ENCODE measurements around the gene SELENOW. TPM values are rescaled to one million over a fixed set of nuclear protein-coding genes. Genes with fewer than 3 reads are reported as not detected.
"Not testable (repeated sequence)": the region's sequence is repeated elsewhere in the genome, so short reads cannot be mapped to it uniquely, and the experiment has no call there.

Gene SELENOW
- 220 TPM for polyA plus RNA-seq (2013, experiment 1 of 2; ENCODE audit: insufficient read length)
- polyA plus RNA-seq (2013, experiment 2 of 2; ENCODE audit: insufficient read length) = 234 TPM

DNA sequence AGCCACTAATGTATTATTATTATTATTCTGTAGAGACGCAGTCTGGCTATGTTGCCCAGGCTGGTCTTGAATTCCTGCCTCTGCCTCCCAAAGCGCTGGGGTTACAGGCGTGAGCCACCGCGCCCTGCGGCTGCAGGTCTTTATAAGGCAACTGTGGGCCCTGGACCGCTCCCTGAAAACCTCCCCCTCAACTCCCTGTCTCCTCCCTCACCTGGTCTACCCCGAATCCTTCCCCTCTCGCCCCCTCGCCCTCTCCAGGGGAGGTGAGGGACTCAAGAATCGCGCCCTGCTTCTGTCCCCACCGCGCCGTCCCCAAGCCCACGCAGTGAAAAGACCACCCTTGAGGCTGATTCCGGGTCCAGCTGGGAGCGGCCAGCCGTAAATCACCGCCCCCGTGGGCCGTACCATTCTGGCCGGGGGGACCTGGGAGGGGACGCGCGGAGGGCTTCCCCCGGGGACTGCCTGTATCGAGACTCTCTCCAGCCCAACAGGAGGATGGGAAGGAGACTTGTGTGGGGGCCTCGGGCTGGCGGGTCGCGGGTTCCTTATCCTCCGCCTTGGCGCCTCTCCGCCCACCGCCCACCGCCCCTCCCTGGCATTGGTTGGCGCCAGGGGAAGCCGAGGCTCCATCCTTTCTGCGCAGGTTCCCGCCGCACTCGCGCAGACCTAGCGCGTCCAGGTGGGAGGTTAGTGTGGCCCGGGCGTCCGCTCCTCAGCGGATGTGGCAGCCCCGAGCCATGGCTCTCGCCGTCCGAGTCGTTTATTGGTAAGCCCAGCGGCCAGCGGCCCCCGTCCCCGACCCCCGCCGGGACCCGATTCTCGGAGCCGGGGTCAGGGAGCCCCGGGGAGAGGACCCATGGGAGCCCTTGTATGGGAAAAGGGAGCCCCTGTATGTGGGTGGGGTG is at the start of gene SELENOW:
Gene SELENOW (plus strand): TSS at position 655 of the 905 bp plus-strand sequence. CDS start 83 bp downstream, at position 738.
- peak; percentile 82 for DNase-seq

DNA sequence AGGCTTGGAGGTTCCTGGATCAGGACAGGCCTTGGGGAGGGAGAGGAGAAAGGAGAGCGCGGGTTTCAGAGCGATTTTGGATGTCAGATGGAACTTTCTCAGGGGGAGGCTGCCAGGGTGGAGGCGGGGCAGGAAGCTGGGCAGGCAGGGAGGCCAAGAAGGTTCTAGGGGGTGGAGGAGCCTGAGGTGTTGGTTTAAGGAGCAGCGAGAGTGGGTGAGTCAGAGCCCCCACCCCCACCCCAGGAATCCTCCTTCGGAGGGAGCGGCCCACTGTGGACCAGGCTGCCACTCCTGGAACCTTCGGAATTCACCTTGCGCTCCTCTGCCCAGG is 49.1 kb upstream of the SELENOW start:
- DNase-seq = peak; percentile 92

DNA sequence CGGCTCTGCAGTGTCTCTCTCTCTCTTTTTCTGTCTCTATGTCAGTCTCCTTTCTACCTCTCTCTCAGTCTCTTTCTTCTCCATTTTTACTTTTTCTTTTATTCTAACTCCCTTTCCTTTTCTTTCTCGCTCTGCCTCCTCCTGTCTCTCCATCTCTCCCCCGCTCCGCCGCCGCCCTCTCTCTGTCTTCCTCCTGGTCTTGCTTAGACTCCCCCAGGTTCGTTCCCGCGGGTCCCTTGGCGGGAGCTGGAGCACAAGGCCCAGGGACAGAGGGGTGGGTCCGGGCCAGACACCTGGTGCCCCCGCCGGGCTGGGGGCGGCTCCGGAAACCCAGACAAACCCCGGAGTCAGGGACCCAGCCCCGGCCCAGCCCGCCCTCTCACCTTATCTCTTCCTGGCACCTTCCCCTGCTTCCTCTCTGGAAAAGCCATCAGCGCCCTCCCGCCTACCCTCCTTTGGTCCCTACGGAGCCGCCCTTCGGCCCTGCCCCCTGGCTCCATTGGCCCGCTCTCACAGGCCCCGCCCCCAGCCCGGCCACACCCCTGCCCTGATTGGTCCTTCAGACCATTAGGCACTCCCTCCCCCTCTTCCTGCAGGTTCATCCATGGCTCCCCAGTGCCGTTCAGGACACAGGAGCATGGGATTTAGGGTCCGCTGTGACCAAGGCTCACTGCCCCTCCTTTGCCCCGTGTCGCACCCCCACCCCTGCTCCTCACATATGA is 48.5 kb upstream of the SELENOW start:
- DNase-seq = no peak

DNA sequence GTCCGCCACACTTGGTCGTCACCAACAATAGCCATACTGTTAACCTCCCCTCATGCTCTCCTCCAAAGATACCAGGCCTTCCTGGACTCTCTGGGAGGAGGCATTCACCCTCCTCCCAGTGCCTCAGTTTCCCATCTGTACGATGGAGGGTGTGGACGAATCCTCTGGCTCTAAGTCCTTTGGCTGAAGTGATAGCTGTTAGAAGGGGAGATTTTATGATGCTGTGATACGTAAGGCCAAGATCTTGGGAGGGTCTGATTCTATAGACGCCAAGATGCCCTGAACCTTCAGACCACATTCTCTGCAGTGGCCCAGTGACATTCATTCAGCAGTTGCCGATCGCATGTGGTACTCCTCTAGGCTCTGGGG is 48.0 kb upstream of the SELENOW start:
- no peak for DNase-seq

DNA sequence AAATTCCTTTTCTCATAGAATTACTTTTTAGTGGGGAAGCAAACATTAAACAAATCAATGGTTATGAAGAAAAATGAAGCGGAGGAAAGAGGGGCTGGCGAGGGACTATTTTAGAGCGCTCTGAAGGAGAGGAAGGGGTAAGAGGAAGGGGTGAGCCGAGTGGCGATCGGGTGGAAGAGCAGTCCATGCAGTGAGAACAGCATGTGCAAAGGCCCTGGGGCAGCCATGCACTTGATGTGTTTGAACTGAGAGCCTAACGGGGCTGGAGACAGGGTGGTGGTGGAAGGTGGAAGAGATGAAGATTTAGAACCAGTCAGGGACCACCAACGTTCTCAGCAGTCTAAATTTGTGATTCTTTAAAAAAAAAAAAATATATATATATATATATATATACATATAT is 47.6 kb upstream of the SELENOW start:
- DNase-seq = no peak

DNA sequence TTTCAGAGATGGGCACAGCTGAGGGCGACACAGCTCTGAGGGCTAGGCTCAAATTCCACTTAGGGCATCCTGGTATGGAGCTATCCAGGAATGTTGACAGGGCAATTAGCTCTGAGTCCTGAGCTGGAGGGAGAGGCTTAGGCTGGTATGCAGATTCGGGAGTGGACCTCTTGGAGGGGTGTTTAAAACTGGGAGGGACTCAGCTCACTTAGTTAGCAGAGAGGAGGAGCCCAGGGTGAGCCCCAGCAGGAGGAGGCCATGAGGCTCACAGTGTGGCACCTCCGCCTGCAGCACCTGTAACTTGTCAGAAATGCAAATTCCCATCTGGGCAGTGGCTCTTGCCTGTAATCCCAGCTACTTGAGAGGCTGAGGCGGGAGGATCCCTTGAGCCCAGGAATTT is 43.4 kb upstream of the SELENOW start:
- no peak for DNase-seq

DNA sequence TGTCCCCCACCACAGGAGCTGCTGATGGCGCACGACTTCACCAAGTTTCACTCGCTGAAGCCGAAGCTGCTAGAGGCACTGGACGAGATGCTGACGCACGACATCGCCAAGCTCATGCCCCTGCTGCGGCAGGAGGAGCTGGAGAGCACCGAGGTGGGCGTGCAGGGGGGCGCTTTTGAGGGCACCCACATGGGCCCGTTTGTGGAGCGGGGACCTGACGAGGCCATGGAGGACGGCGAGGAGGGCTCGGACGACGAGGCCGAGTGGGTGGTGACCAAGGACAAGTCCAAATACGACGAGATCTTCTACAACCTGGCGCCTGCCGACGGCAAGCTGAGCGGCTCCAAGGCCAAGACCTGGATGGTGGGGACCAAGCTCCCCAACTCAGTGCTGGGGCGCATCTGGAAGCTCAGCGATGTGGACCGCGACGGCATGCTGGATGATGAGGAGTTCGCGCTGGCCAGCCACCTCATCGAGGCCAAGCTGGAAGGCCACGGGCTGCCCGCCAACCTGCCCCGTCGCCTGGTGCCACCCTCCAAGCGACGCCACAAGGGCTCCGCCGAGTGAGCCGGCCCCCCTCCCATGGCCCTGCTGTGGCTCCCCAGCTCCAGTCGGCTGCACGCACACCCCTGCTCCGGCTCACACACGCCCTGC is 37.5 kb upstream of the SELENOW start:
- DNase-seq = no peak

DNA sequence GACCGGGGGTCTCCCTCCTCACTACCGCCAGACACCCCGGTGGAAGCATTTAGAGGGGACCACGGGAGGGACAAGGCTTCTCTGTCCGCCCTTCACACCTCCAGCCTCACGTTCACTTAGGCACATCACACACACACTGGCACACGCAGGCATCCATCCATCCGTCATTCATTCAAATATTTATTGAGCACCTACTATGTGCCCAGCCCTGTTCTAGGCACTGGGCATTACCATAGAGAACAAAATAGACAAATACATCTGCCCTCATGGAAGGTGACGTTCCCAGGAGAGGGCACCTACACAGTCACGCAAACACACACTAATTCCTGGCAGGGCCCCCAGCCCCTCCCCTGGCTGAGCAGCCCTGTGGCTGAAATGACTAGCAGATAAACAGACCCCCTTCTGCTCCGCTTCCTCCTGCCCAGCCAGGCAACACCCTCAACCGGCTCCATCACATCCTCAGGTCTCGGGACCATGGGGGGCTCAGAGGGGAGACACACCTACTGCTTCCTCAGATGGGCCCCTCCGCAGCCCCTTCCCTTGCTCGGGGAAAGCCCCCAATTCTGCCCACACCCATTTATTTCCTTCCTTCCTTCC is 36.9 kb upstream of the SELENOW start:
- DNase-seq = no peak

DNA sequence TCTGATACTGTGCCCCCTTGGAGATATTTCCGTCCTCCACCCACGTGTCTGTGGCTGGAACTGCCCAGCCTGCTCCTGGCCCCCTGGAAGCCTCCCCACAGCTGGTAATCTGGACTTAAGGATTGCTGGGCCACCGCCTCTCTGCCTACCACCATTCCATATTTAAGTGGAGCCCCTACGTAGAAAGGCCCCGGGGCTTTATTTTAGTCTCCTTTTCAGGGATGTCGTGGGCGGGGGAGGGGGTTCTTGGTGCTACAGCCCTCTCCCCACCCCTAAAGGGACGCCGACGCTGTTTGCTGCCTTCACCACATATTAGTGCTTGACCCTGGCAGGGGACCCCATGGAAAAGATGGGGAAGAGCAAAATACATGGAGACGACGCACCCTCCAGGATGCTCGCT is 35.9 kb upstream of the SELENOW start:
- DNase-seq = peak; percentile 42

DNA sequence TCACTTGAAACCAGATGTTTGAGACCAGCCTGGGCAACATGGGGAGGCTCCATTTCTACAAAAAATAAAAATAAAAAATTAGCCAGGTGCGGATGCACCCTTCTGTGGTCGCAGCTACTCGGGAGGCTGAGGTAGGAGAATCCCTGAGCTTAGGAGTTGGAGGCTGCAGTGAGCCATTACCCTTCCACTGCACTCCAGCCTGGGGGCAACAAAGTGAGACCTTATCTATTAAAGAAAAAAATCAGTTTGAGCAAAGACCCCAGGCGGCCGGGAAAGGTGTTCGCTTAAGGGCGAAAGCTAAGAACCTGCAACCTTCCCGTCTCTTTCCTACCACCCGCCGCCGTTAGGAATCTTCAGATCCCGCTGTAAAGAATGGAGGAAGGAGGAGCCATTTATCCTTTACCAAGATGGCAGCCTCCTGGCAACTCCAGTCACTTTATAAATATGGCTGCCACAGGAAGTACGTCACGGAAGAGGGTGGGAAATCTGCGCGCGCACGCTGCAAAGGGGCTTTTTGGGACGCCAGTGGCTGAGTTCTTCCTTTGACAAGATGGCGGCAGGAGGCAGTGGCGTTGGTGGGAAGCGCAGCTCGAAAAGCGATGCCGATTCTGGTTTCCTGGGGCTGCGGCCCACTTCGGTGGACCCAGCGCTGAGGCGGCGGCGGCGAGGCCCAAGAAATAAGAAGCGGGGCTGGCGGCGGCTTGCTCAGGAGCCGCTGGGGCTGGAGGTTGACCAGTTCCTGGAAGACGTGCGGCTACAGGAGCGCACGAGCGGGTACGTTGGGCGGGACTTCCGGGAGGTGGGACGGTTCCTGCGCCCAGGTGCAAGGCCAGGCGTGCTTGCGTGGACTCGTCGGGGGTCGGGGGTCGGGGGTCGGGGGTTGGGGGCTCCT is 33.2 kb upstream of the SELENOW start, which contains the start of gene NOP53:
Gene NOP53 (plus strand): TSS at position 537 of the 892 bp plus-strand sequence. CDS start 14 bp downstream, at position 551.
- peak; percentile 97 for DNase-seq

DNA sequence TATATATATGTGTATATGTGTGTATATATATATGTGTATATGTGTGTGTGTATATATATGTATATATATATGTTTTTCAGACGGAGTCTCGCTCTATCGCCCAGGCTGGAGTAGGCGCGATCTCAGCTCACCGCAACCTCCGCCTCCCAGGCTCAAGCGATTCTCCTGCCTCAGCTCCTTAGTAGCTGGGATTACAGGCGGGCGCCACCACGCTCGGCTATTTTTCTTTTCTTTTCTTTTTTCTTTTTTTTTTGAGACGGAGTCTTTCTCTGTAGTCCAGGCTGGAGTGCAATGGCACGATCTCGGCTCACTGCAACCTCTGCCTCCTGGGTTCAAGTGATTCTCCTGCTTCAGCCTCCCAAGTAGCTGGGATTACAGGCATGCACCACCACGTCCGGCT is 32.4 kb upstream of the SELENOW start:
- not testable (repeated sequence) for DNase-seq

DNA sequence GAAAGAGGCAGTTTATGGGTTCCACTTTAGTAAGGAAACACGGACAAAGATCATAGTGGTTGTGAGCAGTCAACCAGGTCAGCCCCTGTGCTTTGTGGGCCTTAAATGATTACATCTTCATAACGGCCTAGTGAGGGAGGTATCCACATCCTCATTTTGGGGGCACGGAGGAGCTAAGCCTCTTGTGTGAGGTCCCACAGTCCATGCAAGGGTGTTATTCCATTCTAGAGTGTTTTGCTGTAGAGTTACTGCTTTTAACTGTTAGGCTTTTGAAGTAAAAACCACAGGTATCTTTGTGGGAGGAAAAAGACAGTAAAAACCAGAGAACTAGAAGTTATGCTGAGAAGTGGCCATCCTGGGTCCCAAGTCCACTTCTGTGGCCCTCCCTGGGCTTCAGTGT is 29.2 kb upstream of the SELENOW start:
- no peak for DNase-seq

DNA sequence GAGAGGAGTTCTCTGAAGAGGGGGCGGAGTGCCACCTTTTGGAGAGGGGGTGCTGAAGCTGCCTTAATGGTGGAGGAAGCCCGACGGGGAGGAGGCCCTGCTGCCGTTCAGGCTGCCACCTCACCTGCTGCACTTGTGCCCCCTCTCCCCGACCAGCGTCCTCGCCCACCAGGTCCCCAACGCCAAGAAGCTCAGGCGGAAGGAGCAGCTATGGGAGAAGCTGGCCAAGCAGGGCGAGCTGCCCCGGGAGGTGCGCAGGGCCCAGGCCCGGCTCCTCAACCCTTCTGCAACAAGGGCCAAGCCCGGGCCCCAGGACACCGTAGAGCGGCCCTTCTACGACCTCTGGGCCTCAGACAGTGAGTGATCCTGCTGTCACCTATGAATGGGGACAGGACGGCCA is 27.8 kb upstream of the SELENOW start:
- no peak for DNase-seq

DNA sequence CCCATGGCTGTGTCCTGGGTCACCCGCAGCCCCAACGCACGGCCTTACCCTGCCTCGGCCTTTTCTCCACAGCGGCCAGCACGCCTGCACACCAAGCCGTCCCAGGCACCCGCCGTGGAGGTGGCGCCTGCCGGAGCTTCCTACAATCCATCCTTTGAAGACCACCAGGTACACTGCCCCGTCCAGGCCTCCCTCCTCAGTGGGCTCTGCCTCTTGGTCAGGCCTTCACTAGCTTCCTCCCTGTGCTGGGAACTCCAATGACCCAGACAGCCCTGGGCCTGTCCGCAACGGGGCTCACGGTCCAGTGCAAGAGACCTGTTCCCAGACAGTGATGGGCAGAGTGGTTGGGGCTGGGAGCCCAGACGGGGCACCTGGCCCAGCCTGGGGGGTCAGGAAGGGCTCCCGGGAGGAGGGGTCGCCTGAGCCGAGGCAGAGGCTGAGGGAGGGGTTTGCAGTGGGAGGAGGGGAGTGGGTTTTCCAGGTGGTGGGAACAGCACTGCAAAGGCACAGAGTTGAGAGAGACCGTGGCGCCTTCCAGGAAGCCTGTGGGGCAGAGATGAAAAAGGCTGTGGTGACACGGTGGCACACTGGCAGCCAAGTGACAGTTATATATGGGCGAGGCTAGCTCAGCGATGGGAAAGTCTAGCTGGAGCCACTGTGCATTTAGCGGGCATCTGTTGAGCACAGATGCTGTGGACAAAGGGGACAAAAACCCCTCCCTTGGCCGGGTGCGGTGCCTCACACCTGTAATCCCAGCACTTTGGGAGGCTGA is 25.9 kb upstream of the SELENOW start:
- no peak for DNase-seq

DNA sequence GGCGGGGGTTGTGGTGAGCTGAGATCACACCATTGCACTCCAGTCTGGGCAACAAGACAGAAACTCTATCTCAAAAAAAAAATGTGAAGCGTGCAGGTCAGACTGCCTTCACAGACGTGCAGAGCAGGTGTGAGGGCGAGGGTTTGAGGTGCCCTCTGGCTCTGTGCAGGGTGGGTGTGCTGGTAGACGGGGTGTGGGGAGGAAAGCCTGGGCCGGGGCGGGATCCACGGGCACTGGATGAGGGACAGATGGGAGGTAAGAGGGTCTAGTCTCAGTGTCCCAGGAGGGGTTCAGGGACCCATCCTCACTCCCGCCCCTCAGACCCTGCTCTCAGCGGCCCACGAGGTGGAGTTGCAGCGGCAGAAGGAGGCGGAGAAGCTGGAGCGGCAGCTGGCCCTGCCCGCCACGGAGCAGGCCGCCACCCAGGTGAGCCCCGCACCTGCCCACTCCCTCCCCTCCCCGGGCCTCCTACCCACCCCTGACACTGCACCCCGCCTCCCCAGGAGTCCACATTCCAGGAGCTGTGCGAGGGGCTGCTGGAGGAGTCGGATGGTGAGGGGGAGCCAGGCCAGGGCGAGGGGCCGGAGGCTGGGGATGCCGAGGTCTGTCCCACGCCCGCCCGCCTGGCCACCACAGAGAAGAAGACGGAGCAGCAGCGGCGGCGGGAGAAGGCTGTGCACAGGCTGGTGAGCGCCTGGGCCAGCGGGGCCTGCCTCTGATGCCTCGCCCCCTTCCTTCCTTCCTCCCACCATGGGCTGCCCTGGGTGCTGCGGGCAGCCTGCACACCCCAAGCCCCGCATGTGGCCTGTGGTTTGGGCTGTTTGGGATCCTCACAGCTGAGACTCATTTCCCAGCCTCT is 24.1 kb upstream of the SELENOW start:
- DNase-seq = no peak

DNA sequence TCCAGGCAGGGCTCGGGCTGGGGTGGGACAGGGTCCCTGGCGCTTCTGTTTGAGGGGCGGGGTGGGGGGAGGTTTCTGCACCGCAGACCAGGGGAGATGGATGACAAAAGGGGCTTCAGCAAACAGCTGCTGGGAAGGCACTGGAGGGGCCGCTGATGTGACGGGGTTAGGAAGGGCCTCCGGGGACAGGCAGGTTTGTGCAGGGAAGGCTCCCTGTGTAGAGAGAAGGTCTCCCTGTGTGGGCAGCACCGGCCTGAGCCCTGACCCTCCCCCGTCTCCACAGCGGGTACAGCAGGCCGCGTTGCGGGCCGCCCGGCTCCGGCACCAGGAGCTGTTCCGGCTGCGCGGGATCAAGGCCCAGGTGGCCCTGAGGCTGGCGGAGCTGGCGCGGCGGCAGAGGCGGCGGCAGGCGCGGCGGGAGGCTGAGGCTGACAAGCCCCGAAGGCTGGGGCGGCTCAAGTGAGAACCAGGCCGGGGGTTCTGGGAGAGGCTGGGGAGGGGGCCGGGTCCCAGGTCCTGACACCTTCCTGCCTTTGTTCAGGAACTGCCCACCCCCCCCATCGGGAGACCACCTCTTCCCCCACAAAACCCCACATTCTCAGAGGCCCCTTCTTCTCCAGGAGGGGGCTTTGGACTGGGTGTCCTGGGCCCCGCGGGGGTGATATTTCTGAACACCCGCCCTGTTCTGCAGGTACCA is 23.3 kb upstream of the SELENOW start:
- DNase-seq = no peak

DNA sequence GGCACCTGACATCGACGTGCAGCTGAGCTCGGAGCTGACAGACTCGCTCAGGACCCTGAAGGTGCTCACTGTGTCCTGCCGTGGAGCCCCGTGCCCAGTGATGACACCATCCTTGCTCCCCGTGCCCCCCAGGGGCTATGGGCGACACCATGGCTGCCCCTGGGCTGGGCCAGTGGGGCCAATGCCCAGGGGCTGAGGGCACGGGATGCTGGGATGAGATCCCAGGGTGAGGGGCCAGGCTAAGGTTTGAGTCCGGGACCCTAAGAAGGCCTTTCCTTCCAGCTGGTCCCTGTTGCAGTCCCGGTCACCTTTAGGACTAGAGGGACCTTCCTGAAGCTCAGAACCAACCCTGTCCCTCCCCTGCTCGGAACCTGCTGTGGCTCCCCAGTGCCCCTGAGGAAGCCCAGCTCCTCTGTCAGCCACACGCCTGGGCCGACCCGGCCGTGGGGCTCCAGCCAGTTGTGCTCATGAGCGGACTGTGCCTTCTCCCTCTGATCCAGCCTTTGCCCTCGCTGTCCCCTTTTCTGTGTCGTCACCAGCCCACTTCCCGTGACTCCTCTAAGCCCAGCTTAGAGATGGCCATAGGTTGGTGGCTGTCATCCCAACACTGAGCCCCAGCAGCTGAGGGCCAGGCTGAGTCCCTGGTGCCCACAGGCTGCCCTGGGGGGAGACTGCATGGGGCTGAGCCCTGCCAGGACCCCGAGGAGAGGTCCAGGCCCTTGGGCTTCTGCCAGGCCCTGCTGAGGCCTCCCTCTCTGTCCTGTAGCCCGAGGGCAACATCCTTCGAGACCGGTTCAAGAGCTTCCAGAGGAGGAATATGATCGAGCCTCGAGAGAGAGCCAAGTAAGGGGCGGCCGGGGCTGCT is 22.5 kb upstream of the SELENOW start:
- no peak for DNase-seq

DNA sequence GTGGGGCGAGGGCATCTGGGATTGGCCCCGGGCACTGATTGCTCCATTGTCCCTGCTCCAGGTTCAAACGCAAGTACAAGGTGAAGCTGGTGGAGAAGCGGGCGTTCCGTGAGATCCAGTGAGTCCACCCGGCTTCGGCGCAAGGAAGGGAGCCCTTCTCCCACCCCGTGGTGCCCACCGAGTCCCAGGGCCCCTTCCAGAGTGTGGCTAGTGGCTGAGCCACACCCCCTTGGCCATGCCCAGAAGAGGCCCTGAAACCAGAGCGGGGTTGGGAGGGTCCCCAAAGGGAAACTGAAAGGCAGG is 21.9 kb upstream of the SELENOW start:
- DNase-seq = no peak
